ENCODE measurements around the gene SMU1. TPM values are rescaled to one million over a fixed set of nuclear protein-coding genes. Genes with fewer than 3 reads are reported as not detected.

SMU1 gene
- total and polyA plus RNA-seq, 5 donors = 9.4 to 17.3 (median 17.0) TPM

DNA sequence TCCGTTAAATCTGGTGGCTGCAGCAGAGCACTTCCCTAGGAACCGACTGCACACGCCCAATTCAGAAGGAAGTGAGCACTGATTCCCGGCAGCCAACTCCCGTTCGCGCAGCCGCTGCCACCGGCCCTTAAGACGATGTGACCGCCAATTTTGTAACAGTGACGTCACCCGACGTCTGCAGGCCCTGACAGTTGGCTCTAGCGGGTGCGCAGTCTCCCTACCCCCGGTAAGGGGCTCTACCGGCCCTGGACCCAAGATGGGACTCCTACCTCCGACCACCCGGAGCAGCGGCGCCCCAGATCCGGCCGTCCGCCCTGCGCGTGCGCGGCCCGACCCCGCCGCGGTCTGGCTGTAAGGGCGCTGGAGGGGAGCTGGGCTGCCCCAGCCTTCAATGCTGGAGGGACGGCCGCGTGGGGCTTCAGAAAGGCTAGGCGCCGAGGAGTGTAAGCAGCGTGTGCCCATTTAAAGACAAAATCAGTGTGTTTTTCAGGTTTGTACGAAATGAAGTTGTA, 32.3 kb downstream of the SMU1 start:
- Histone ChIP-seq H3K4me3 (ENCODE audit: low read length) (peak overlapping the region; percentile 89), H3K27me3 (ENCODE audit: control insufficient read depth, insufficient read depth) (no peaks in the 10 kb centered on the region), H3K27ac (ENCODE audit: low read length) (peak overlapping the region; percentile 98), H3K4me1 (ENCODE audit: control insufficient read depth, insufficient read depth, low read length) (peaks cover 2% of the 10 kb centered on the region), H3K9me3 (ENCODE audit: control insufficient read depth, low read length) (no peaks in the 10 kb centered on the region)
- DNase-seq = peak; percentile 93 to 96 (median 93)
- peak; percentile 96 for ATAC-seq
- WGBS = under 1% methylated on average over 41 of the region's 41 CpGs
- intact Hi-C loops (cut with DNase I) = no loop called here

DNA sequence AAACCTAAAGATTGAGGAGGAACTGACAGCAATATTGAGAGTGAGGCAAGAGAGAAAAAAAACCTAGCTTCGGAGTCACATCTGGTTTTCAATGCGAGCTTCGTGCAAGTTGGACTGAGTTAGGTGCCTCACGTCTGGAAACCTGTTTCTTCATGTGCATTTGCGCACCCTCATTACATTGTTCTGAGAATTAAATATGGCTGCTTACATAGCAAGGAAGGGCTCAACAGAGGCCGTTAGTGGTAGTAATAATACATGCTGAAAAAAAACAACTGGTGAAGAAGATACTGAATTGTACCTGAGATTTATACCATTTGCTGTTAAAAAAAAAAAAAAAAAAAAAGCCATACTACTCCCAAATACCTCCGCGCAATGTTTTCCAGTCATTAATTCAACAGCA, 32.8 kb downstream of the SMU1 start:
- Histone ChIP-seq H3K9me3 (ENCODE audit: control insufficient read depth, low read length) (no peaks in the 10 kb centered on the region), H3K4me3 (ENCODE audit: low read length) (peak overlapping the region; percentile 89), H3K4me1 (ENCODE audit: control insufficient read depth, insufficient read depth, low read length) (peaks cover 2% of the 10 kb centered on the region), H3K27ac (ENCODE audit: low read length) (no peak overlapping the region), H3K27me3 (ENCODE audit: control insufficient read depth, insufficient read depth) (no peaks in the 10 kb centered on the region)
- DNase-seq = no peak
- intact Hi-C loops (cut with DNase I) = no loop called here
- WGBS = 41% methylated on average over 8 of the region's 8 CpGs
- no peak for ATAC-seq

GRCh38 chr9:33042473-33042872, 34.0 kb downstream of the SMU1 start:
- Histone ChIP-seq H3K9me3 (ENCODE audit: control insufficient read depth, low read length) (no peaks in the 10 kb centered on the region), H3K4me1 (ENCODE audit: control insufficient read depth, insufficient read depth, low read length) (peaks cover 2% of the 10 kb centered on the region), H3K27me3 (ENCODE audit: control insufficient read depth, insufficient read depth) (no peaks in the 10 kb centered on the region), H3K4me3 (ENCODE audit: low read length) (no peak overlapping the region), H3K27ac (ENCODE audit: low read length) (no peak overlapping the region)
- intact Hi-C loops (cut with DNase I) = no loop called here
- WGBS = 70% methylated on average over 8 of the region's 8 CpGs
- ATAC-seq = no peak
- DNase-seq = no peak

DNA sequence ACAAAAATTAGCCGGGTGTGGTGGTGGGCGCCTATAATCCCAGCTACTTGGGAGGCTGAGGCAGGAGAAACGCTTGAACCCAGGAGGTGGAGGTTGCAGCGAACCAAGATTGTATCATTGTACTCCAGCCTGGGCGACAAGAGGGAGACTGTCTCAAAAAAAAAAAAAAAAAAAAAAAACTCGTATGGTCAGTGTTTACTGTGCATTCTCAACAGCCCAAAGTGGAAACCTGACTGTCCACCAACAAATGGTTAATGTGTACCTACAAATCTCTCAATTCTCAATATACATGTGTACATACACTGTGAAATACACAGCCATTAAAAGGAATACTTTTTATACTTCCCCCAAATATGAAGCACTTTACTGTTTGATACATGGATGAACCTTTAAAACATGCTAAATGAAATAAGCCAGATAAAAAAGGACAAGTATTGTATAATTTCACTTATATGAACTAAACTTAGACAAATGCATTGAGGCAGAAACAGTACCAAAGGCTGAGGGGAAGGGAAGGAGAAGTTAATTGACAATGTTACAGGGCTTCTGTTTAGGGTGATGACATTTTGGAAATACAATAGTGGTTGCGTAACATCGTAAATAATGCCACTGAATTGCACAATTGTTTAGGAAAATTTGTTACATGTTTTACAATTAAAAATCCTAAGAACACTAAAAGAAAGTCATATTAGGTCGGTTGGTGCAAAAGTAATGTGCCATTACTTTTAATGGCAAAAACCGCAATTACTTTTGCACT, 34.9 kb downstream of the SMU1 start:
- intact Hi-C loops (cut with DNase I) = no loop called here
- DNase-seq = no peak
- no peaks in the 10 kb centered on the region for H3K27me3 ChIP-seq (ENCODE audit: control insufficient read depth, insufficient read depth)
- no peaks in the 10 kb centered on the region for H3K9me3 ChIP-seq (ENCODE audit: control insufficient read depth, low read length)
- H3K4me3 ChIP-seq (ENCODE audit: low read length) = no peak overlapping the region
- H3K27ac ChIP-seq (ENCODE audit: low read length) = no peak overlapping the region
- no peak for ATAC-seq
- WGBS = 83% methylated on average over 10 of the region's 10 CpGs
- H3K4me1 ChIP-seq (ENCODE audit: control insufficient read depth, insufficient read depth, low read length) = peaks cover 2% of the 10 kb centered on the region

DNA sequence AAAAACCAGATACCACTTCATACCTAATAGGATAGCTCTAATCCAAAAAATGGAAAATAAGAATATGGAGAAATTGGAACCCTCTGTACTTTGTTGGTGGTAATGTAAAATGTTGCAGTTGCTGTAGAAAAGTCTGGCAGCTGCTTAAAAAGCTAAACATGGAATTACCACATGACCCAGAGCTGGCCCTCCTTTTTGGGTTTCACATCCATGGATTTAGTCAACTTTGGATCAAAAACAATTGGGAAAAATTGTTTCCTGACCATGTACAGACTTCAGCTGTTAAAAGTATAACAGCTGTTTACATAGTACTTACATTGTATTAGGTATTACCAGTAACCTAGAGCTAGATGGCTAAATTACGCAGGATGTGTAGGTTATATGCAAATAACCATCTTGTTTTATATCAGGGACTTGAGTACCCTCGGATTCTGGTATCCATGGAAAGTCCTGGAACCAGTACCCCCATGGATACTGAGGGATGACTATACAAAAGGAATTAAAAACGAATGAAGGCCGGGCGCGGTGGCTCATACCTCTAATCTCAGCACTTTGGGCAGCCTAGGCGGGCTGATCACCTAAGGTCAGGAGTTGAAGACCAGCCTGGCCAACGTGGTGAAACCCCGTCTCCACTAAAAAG, 35.6 kb downstream of the SMU1 start:
- intact Hi-C loops (cut with DNase I) = no loop called here
- ATAC-seq (no peak), DNase-seq (peak in 1 of 3 donors; percentile 40)
- peaks cover 2% of the 10 kb centered on the region for H3K4me1 ChIP-seq (ENCODE audit: control insufficient read depth, insufficient read depth, low read length)
- 92% methylated on average over 9 of the region's 9 CpGs for WGBS
- H3K27ac ChIP-seq (ENCODE audit: low read length) = no peak overlapping the region
- H3K9me3 ChIP-seq (ENCODE audit: control insufficient read depth, low read length) = no peaks in the 10 kb centered on the region
- H3K4me3 ChIP-seq (ENCODE audit: low read length) = no peak overlapping the region
- H3K27me3 ChIP-seq (ENCODE audit: control insufficient read depth, insufficient read depth) = no peaks in the 10 kb centered on the region

DNA sequence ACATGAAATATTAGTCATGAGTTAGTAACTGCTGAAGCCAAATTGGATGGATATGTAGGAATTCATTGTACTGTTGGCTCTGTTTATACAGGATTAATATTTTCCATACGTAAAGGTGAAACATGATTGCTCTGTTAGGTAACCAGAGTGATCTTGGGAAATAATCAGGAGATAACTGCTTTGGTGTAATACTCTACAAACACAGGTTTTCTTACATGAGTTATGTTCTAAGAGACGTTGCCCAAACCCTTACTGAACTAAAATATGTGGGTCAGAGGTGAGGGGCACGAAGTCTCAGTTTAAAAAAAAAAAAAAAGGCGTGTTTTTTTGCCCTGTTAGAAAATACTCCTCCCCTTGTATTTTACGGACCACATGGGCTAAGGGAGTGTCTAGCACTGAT, 43.6 kb downstream of the SMU1 start:
- WGBS = 83% methylated on average over 5 of the region's 5 CpGs
- peaks cover 1% of the 10 kb centered on the region for H3K4me1 ChIP-seq (ENCODE audit: control insufficient read depth, insufficient read depth, low read length)
- intact Hi-C loops (cut with DNase I) = no loop called here
- DNase-seq (no peak), ATAC-seq (no peak)
- H3K4me3 ChIP-seq (ENCODE audit: low read length) = no peak overlapping the region
- no peak overlapping the region for H3K27ac ChIP-seq (ENCODE audit: low read length)
- no peaks in the 10 kb centered on the region for H3K9me3 ChIP-seq (ENCODE audit: control insufficient read depth, low read length)
- H3K27me3 ChIP-seq (ENCODE audit: control insufficient read depth, insufficient read depth) = no peaks in the 10 kb centered on the region

- Histone ChIP-seq H3K4me3 (ENCODE audit: low read length) (no peak overlapping the region), H3K4me1 (ENCODE audit: control insufficient read depth, insufficient read depth, low read length) (peaks cover 1% of the 10 kb centered on the region), H3K9me3 (ENCODE audit: control insufficient read depth, low read length) (no peaks in the 10 kb centered on the region), H3K27me3 (ENCODE audit: control insufficient read depth, insufficient read depth) (no peaks in the 10 kb centered on the region), H3K27ac (ENCODE audit: low read length) (no peak overlapping the region)
- intact Hi-C loops (cut with DNase I) = no loop called here
- 66% methylated on average over 1 of the region's 1 CpG for WGBS
- DNase-seq = no peak
- no peak for ATAC-seq
Observed at GRCh38 chr9:33032292-33032691, 44.2 kb downstream of the SMU1 start.

DNA sequence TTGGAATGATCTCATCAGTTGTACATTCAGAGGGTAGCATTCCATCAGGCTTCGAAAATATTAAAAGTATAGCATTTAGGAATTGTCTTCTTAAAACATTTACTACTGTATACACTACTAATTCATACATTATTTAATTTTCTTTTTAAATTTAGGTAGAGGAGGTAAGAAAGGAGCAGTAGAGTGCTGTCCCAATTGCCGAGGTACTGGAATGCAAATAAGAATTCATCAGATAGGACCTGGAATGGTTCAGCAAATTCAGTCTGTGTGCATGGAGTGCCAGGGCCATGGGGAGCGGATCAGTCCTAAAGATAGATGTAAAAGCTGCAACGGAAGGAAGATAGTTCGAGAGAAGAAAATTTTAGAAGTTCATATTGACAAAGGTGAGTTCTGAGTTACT, 46.2 kb downstream of the SMU1 start:
- intact Hi-C loops (cut with DNase I) = no loop called here
- Histone ChIP-seq H3K9me3 (ENCODE audit: control insufficient read depth, low read length) (no peaks in the 10 kb centered on the region), H3K4me1 (ENCODE audit: control insufficient read depth, insufficient read depth, low read length) (peaks cover 1% of the 10 kb centered on the region), H3K27me3 (ENCODE audit: control insufficient read depth, insufficient read depth) (no peaks in the 10 kb centered on the region), H3K27ac (ENCODE audit: low read length) (no peak overlapping the region), H3K4me3 (ENCODE audit: low read length) (no peak overlapping the region)
- WGBS = 75% methylated on average over 5 of the region's 5 CpGs
- DNase-seq (no peak), ATAC-seq (no peak)

GRCh38 chr9:33029231-33029786, 47.2 kb downstream of the SMU1 start:
- DNase-seq (no peak), ATAC-seq (no peak)
- Histone ChIP-seq H3K4me1 (ENCODE audit: control insufficient read depth, insufficient read depth, low read length) (peaks cover 1% of the 10 kb centered on the region), H3K9me3 (ENCODE audit: control insufficient read depth, low read length) (no peaks in the 10 kb centered on the region), H3K27me3 (ENCODE audit: control insufficient read depth, insufficient read depth) (no peaks in the 10 kb centered on the region), H3K27ac (ENCODE audit: low read length) (no peak overlapping the region), H3K4me3 (ENCODE audit: low read length) (no peak overlapping the region)
- intact Hi-C loops (cut with DNase I) = no loop called here
- 30% methylated on average over 4 of the region's 4 CpGs for whole genome bisulfite sequencing

DNA sequence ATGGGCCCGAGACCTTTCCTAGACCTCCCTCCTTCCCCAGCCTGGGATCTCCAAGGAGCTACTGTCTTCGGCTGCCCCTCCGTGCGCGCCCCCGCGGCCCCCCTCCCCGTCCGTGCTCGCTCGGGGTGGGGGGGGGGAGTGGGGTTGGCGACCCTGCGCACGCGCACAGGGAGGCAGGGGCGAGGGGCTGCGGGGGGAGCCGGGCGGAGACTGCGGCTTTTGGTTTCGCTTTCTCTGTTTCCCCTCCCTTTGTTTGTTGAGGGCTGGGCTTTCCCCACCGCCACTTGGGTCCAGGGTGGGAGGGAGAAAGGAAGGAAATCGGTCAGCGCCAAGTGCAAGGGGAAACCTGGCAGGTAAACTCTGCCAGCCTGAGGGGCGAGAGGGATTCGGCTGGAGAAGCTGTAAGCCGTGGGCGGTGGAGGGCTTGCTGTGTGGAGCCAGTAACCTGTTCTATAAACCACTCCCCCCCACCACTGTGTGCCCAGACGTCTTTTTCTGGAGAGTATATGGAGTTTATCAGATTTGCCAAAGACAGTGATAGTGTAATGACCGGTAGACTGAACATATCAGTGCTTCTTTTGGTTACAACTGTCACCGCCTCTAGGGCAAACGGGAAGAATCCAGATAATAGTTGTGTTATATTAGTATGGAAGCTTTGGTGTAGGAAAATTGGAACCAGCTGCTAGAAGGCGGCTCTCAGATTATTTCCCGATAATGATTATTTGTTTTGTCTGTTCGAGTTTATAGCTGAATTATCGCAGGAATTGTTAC, 50.7 kb downstream of the SMU1 start:
- Histone ChIP-seq H3K27me3 (ENCODE audit: control insufficient read depth, insufficient read depth) (no peaks in the 10 kb centered on the region), H3K4me3 (ENCODE audit: low read length) (peak overlapping the region; percentile 75), H3K27ac (ENCODE audit: low read length) (peak overlapping the region; percentile 98), H3K4me1 (ENCODE audit: control insufficient read depth, insufficient read depth, low read length) (peaks cover 9% of the 10 kb centered on the region), H3K9me3 (ENCODE audit: control insufficient read depth, low read length) (no peaks in the 10 kb centered on the region)
- 1% methylated on average over 36 of the region's 36 CpGs for WGBS
- peak; percentile 65 to 67 for ATAC-seq
- intact Hi-C loops (cut with DNase I) = no loop called here
- DNase-seq = peak; percentile 57 to 87 (median 83)

All from right cardiac atrium (tissue), 5 donors.